ENCODE data around the gene MFAP3. TPM values are rescaled to one million over a fixed set of nuclear protein-coding genes. Genes with fewer than 3 reads are reported as not detected.

The MFAP3 gene
- total RNA-seq, 3 donors from 2014 or later (not counting 1 experiment from before 2014, with no cell fraction given), result 20.4 to 24.8 (median 22.7) TPM

GRCh38 chr5:154059039-154059430 lies 20.3 kb downstream of the MFAP3 start:
- DNase-seq, result no peak

GRCh38 chr5:154059583-154059982 lies 20.8 kb downstream of the MFAP3 start:
- 75% methylated on average over 4 of the region's 4 CpGs for WGBS (ENCODE audit: insufficient coverage)
- no peaks in the 10 kb centered on the region for H3K27me3 Mint-ChIP-seq (ENCODE audit: low read depth in 2 of 2)
- intact Hi-C loops (cut with micrococcal nuclease), result no loop called here
- H3K36me3 Mint-ChIP-seq, result peaks cover 4% of the 10 kb centered on the region
- DNase-seq (no peak), ATAC-seq (peak in 1 of 3 donors; percentile 5)
- Histone ChIP-seq H3K27me3 (ENCODE audit: control insufficient read depth, insufficient read depth, low read length) (no peaks in the 10 kb centered on the region), H3K4me3 (ENCODE audit: low read length) (no peak overlapping the region), H3K36me3 (ENCODE audit: control insufficient read depth, insufficient read depth, low read length) (peaks cover 3% of the 10 kb centered on the region), H3K4me1 (ENCODE audit: control insufficient read depth, insufficient read depth, low read length) (peaks cover 14% of the 10 kb centered on the region), H3K27ac (ENCODE audit: low read length) (no peak overlapping the region), H3K9me3 (ENCODE audit: control insufficient read depth, insufficient read depth, low read length) (no peaks in the 10 kb centered on the region)
- H3K4me1 Mint-ChIP-seq, result peaks cover 24 to 34% of the 10 kb centered on the region in 2 donors
- TF ChIP-seq CTCF (IDR thresholded peaks at IDR 0.05), result no peak
- peak overlapping the region; percentile 71 to 77 for H3K27ac Mint-ChIP-seq
- H3K4me3 Mint-ChIP-seq, result no peak overlapping the region
- H3K9me3 Mint-ChIP-seq, result no peaks in the 10 kb centered on the region

More at GRCh38 chr5:154059039-154059430, 20.3 kb downstream of the MFAP3 start:
- Mint-ChIP-seq H3K4me1 (peaks cover 24 to 34% of the 10 kb centered on the region in 2 donors), H3K4me3 (peak overlapping the region; percentile 49), H3K27ac (peak overlapping the region; percentile 71 to 77), H3K27me3 (ENCODE audit: low read depth in 2 of 2) (no peaks in the 10 kb centered on the region), H3K36me3 (peaks cover 7% of the 10 kb centered on the region), H3K9me3 (no peaks in the 10 kb centered on the region)
- H3K27me3 ChIP-seq (ENCODE audit: control insufficient read depth, insufficient read depth, low read length), result no peaks in the 10 kb centered on the region
- TF ChIP-seq CTCF (IDR thresholded peaks at IDR 0.05), result no peak
- H3K4me3 ChIP-seq (ENCODE audit: low read length), result no peak overlapping the region
- 48% methylated on average over 6 of the region's 6 CpGs for WGBS (ENCODE audit: insufficient coverage)
- peak; percentile 29 to 75 (median 30) for ATAC-seq
- H3K9me3 ChIP-seq (ENCODE audit: control insufficient read depth, insufficient read depth, low read length), result no peaks in the 10 kb centered on the region
- peaks cover 14% of the 10 kb centered on the region for H3K4me1 ChIP-seq (ENCODE audit: control insufficient read depth, insufficient read depth, low read length)
- intact Hi-C loops (cut with micrococcal nuclease), result no loop called here
- no peak overlapping the region for H3K27ac ChIP-seq (ENCODE audit: low read length)
- H3K36me3 ChIP-seq (ENCODE audit: control insufficient read depth, insufficient read depth, low read length), result peaks cover 6% of the 10 kb centered on the region

- Mint-ChIP-seq H3K9me3 (no peaks in the 10 kb centered on the region), H3K27ac (no peak overlapping the region), H3K4me1 (peaks cover 24 to 34% of the 10 kb centered on the region in 2 donors), H3K4me3 (no peak overlapping the region), H3K36me3 (no peaks in the 10 kb centered on the region), H3K27me3 (ENCODE audit: low read depth in 2 of 2) (no peaks in the 10 kb centered on the region)
- no peak for TF ChIP-seq CTCF (IDR thresholded peaks at IDR 0.05)
- Histone ChIP-seq H3K27me3 (ENCODE audit: control insufficient read depth, insufficient read depth, low read length) (no peaks in the 10 kb centered on the region), H3K9me3 (ENCODE audit: control insufficient read depth, insufficient read depth, low read length) (no peaks in the 10 kb centered on the region), H3K4me3 (ENCODE audit: low read length) (no peak overlapping the region), H3K36me3 (ENCODE audit: control insufficient read depth, insufficient read depth, low read length) (no peaks in the 10 kb centered on the region), H3K4me1 (ENCODE audit: control insufficient read depth, insufficient read depth, low read length) (peaks cover 14% of the 10 kb centered on the region), H3K27ac (ENCODE audit: low read length) (no peak overlapping the region)
- WGBS (ENCODE audit: insufficient coverage), result 98% methylated on average over 3 of the region's 3 CpGs
- ATAC-seq (no peak), DNase-seq (no peak)
- intact Hi-C loops (cut with micrococcal nuclease), result no loop called here
Observed at GRCh38 chr5:154060606-154061005, 21.8 kb downstream of the MFAP3 start.

- intact Hi-C loops (cut with micrococcal nuclease), result no loop called here
- DNase-seq, result no peak
Observed at GRCh38 chr5:154063372-154063771, 24.6 kb downstream of the MFAP3 start.

More at GRCh38 chr5:154063372-154063771, 24.6 kb downstream of the MFAP3 start:
- no peaks in the 10 kb centered on the region for H3K9me3 ChIP-seq (ENCODE audit: control insufficient read depth, insufficient read depth, low read length)
- peaks cover 14% of the 10 kb centered on the region for H3K4me1 ChIP-seq (ENCODE audit: control insufficient read depth, insufficient read depth, low read length)
- no peak for TF ChIP-seq CTCF (IDR thresholded peaks at IDR 0.05)
- no peak overlapping the region for H3K4me3 ChIP-seq (ENCODE audit: low read length)
- H3K36me3 Mint-ChIP-seq, result no peaks in the 10 kb centered on the region
- no peak overlapping the region for H3K4me3 Mint-ChIP-seq
- H3K4me1 Mint-ChIP-seq, result peaks cover 17% of the 10 kb centered on the region in 2 donors
- H3K9me3 Mint-ChIP-seq, result no peaks in the 10 kb centered on the region
- H3K36me3 ChIP-seq (ENCODE audit: control insufficient read depth, insufficient read depth, low read length), result no peaks in the 10 kb centered on the region
- H3K27ac ChIP-seq (ENCODE audit: low read length), result no peak overlapping the region
- no peak for ATAC-seq
- H3K27ac Mint-ChIP-seq, result no peak overlapping the region
- H3K27me3 ChIP-seq (ENCODE audit: control insufficient read depth, insufficient read depth, low read length), result no peaks in the 10 kb centered on the region
- H3K27me3 Mint-ChIP-seq (ENCODE audit: low read depth in 2 of 2), result no peaks in the 10 kb centered on the region
